ENCODE measurements around the gene ZNF142.

GRCh38 chr2:218621007-218621406, 38.4 kb downstream of the ZNF142 start:
- TF ChIP-seq CTCF (IDR thresholded peaks at IDR 0.05) (no peak), SIN3A (IDR thresholded peaks at IDR 0.05; ENCODE audit: borderline replicate concordance, insufficient read depth, low read depth, low read length) (no peak), REST (IDR thresholded peaks at IDR 0.05; ENCODE audit: insufficient read depth in 1 of 2, low read depth in 2 of 2, low read length in 1 of 2) (no peak), POLR2AphosphoS5 (IDR thresholded peaks at IDR 0.05; ENCODE audit: low read depth, low read length) (no peak)

Measured in Panc1 (cell line).